PC-9 (cell line): ENCODE data around the gene PTK6. TPM values are rescaled to one million over a fixed set of nuclear protein-coding genes. Genes with fewer than 3 reads are reported as not detected.

ENCODE experiments used
- BruUV-seq: library from RNA; stranded (reverse); fragments of 400-500 nt; replicated peaks from 2 replicates; lab custom pipeline; 2021; lab: Mats Ljungman, UMichigan
- CTCF ChIA-PET: fragments of 300-600 bp; sonication (Branson Sonifier 250); formaldehyde crosslinking; loops from one replicate; lab custom pipeline; 2022; ENCODE audit warnings: antibody characterized with exemption; lab: Charles Lee
- POLR2A ChIA-PET: fragments of 300-600 bp; sonication (Branson Sonifier 250); formaldehyde crosslinking; loops from one replicate; lab custom pipeline; 2022; ENCODE audit warnings: antibody characterized with exemption; ENCODE audit not compliant: unreplicated experiment; lab: Charles Lee
- DNase-seq, 2 experiments: peaks; one replicate each; pipeline versions ENCODE4 v3.0.0 to v3.0.0-alpha.2; 2015 to 2022; ENCODE audit warnings: mixed read lengths in 1 of 2
- H2AFZ ChIP-seq: fragments of 200-600 bp; sonication (generic); 2 replicates; pipeline ENCODE4 v1.8.1; 2017; ENCODE audit warnings: antibody characterized with exemption
- H3F3A ChIP-seq: fragments of 200-600 bp; sonication (generic); 2 replicates; pipeline ENCODE4 v1.8.1; 2017; ENCODE audit warnings: antibody characterized with exemption, mild to moderate bottlenecking, low read depth; ENCODE audit not compliant: insufficient read depth
- H3K27ac ChIP-seq: fragments of 200-600 bp; sonication (generic); 2 replicates; pipeline ENCODE4 v1.6.1; 2016; ENCODE audit warnings: mixed run types
- H3K27me3 ChIP-seq: fragments of 200-600 bp; sonication (generic); 2 replicates; pipeline ENCODE4 v1.6.1; 2016; ENCODE audit warnings: low read depth, mixed run types; ENCODE audit not compliant: insufficient read depth
- H3K36me3 ChIP-seq: fragments of 200-600 bp; sonication (generic); 2 replicates; pipeline ENCODE4 v1.6.1; 2016; ENCODE audit warnings: low read depth, mixed run types
- H3K4me1 ChIP-seq: fragments of 200-600 bp; sonication (generic); replicated peaks from 2 replicates; pipeline ENCODE4 v1.6.1; 2016; ENCODE audit warnings: mixed run types; ENCODE audit not compliant: insufficient read depth
- H3K4me2 ChIP-seq: fragments of 200-600 bp; sonication (generic); 2 replicates; pipeline ENCODE4 v1.6.1; 2017; ENCODE audit warnings: mixed run types
- H3K4me3 ChIP-seq: fragments of 200-600 bp; sonication (generic); 2 replicates; pipeline ENCODE4 v1.6.1; 2016; ENCODE audit warnings: mixed run types
- H3K79me2 ChIP-seq: fragments of 200-600 bp; sonication (generic); 2 replicates; pipeline ENCODE4 v1.6.1; 2017; ENCODE audit warnings: low read depth, mixed run types
- H3K9me2 ChIP-seq: fragments of 200-600 bp; sonication (generic); 2 replicates; pipeline ENCODE4 v1.8.1; 2017; ENCODE audit warnings: mild to moderate bottlenecking; ENCODE audit not compliant: insufficient read depth
- H3K9me3 ChIP-seq: fragments of 200-600 bp; sonication (generic); 2 replicates; pipeline ENCODE4 v1.8.1; 2016; ENCODE audit warnings: low read depth; ENCODE audit not compliant: insufficient read depth
- H4K20me1 ChIP-seq: fragments of 200-600 bp; sonication (generic); 2 replicates; pipeline ENCODE4 v1.8.1; 2017; ENCODE audit not compliant: insufficient read depth
- EZH2 ChIP-seq: fragments of 200-600 bp; sonication (generic); IDR thresholded peaks from 2 replicates; pipeline ENCODE4 v1.8.0; 2017; ENCODE audit warnings: antibody characterized with exemption, low read depth
- intact Hi-C: fragments of 100-400 bp; cut with micrococcal nuclease; formaldehyde crosslinking; loops from one replicate; pipeline ENCODE4 v1.10.0; 2022; ENCODE audit not compliant: unreplicated experiment
- total RNA-seq: library from RNA; stranded (reverse); gene quantifications from 2 replicates; pipeline ENCODE4 v1.2.3, GENCODE V29; 2021
- TF ChIP-seq, protein P1 (sequence below): fragments of 200-600 bp; sonication (generic); conservative IDR thresholded peaks from 2 replicates; pipeline ENCODE4 v1.6.1; 2017; ENCODE audit warnings: mixed run types, antibody characterized with exemption, mild to moderate bottlenecking, moderate library complexity

Gene PTK6
- total RNA-seq, 1 experiment from 2014 or later = 12.9 TPM

DNA sequence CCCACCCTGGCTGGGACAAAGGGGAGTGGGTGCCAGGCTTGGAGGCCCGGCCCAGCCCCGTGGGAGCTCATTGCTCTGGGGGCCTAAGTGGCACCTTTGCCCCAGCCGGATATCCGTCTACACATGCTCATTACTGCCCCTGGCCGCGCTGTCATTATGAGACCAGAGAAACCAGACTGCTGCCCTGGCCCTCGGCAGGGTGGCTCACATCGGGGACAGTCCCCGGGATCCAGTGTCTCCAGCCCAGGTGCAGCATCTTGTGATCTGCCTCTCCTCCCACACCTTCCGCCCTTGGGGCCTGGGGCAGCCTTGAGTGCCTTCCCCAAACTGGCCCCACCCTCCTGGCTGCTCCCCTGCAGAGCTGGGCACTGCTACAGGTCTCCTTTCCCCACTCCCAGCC is 5.5 kb upstream of the PTK6 start:
- Histone ChIP-seq H3K36me3 (no peaks in the 10 kb centered on the region), H3K9me2 (no peaks in the 10 kb centered on the region), H4K20me1 (no peaks in the 10 kb centered on the region), H3K79me2 (no peaks in the 10 kb centered on the region), H3K4me3 (peak overlapping the region; percentile 48; the same call in 1 of the 2 replicates), H3K27ac (no peak overlapping the region; the same call in 1 of the 2 replicates), H3K9me3 (no peaks in the 10 kb centered on the region), H3K27me3 (no peaks in the 10 kb centered on the region), H3F3A (peaks cover 33% of the 10 kb centered on the region; the same call in 1 of the 2 replicates), H3K4me2 (peak overlapping the region; percentile 97), H2AFZ (no peak overlapping the region), H3K4me1 (peaks cover 71% of the 10 kb centered on the region)
- CTCF ChIA-PET = no interaction called here
- TF ChIP-seq, protein P1, sequence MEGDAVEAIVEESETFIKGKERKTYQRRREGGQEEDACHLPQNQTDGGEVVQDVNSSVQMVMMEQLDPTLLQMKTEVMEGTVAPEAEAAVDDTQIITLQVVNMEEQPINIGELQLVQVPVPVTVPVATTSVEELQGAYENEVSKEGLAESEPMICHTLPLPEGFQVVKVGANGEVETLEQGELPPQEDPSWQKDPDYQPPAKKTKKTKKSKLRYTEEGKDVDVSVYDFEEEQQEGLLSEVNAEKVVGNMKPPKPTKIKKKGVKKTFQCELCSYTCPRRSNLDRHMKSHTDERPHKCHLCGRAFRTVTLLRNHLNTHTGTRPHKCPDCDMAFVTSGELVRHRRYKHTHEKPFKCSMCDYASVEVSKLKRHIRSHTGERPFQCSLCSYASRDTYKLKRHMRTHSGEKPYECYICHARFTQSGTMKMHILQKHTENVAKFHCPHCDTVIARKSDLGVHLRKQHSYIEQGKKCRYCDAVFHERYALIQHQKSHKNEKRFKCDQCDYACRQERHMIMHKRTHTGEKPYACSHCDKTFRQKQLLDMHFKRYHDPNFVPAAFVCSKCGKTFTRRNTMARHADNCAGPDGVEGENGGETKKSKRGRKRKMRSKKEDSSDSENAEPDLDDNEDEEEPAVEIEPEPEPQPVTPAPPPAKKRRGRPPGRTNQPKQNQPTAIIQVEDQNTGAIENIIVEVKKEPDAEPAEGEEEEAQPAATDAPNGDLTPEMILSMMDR = no peak
- DNase-seq = no peak
- POLR2A ChIA-PET = no interaction called here
- no TSS peak for BruUV-seq
- intact Hi-C loops = no loop called here

DNA sequence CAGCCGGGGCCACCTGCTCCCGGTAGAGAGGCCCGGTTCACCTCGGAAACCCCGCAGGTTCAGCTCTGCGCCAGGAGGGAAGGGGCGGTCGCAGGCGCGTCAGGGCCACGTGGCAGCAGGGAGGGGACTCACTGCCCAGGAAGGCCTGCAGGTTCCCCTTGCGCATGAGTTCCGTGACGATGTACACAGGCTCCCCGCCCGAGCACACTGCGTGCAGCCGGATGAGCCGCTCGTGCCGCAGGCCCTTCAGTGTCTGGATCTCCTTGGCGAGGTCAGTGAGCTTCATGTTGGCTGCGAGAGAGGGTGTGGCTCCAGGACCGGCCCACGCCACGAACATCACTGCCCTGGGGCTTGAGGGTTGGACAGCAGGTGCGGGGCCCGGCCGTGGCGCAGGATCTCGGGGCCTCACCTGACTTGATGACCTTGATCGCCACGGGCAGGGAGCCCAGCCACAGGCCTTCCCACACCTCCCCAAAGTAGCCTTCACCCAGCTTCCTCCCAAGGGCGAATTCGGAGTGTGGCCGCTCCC is 4.9 kb upstream of the PTK6 start:
- peak overlapping the region; percentile 97 for H3K4me2 ChIP-seq
- H3K36me3 ChIP-seq = no peaks in the 10 kb centered on the region
- no peaks in the 10 kb centered on the region for H3K27me3 ChIP-seq
- TSS peak; percentile 40 for BruUV-seq
- H3K27ac ChIP-seq = peak overlapping the region; percentile 28
- ChIA-PET POLR2A (interaction anchor here (0.6 kb wide), 2 partner anchors 169 to 521 kb away, joined by 4 to 11 read pairs; partner anchors contain the start of gene TCEA2), CTCF (no interaction called here)
- intact Hi-C loops = no loop called here
- no peak overlapping the region for H2AFZ ChIP-seq
- DNase-seq = peak; percentile 63
- TF ChIP-seq EZH2 = no peak
- TF ChIP-seq, protein P1 = no peak
- H3K79me2 ChIP-seq = no peaks in the 10 kb centered on the region
- no peaks in the 10 kb centered on the region for H4K20me1 ChIP-seq
- no peaks in the 10 kb centered on the region for H3K9me2 ChIP-seq
- no peaks in the 10 kb centered on the region for H3K9me3 ChIP-seq
- H3F3A ChIP-seq = peaks cover 33% of the 10 kb centered on the region; the same call in 1 of the 2 replicates
- H3K4me3 ChIP-seq = peak overlapping the region; percentile 48
- peaks cover 66% of the 10 kb centered on the region for H3K4me1 ChIP-seq

DNA sequence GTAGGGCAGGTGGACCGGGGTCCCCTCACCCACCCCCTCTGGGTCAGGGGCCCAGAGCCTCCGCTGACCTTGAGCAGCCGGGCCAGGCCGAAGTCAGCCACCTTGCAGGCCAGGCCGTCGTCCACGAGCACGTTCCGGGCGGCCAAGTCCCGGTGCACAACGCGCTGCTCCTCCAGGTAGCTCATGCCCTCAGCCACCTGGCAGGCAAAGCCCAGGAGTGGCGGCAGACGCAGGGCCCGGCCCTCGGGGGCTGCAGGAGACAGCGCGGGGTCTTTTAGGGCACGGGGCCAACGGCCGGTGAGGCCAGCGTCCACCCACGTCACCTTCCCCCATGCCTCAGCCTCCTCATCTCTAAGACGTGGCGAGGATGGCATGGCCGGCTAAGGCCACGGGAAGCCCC is 4.2 kb upstream of the PTK6 start:
- H3K27ac ChIP-seq = no peak overlapping the region
- no peaks in the 10 kb centered on the region for H3K9me2 ChIP-seq
- H3K4me2 ChIP-seq = peak overlapping the region; percentile 97
- no peaks in the 10 kb centered on the region for H3K36me3 ChIP-seq
- no peak for DNase-seq
- POLR2A ChIA-PET = interaction anchor here (0.6 kb wide), 1 partner anchor 170 kb away, joined by 11 read pairs; no protein-coding TSS in a partner anchor
- no peaks in the 10 kb centered on the region for H3K27me3 ChIP-seq
- CTCF ChIA-PET = interaction anchor here (0.5 kb wide), 1 partner anchor 83 kb away, joined by 4 read pairs; no protein-coding TSS in a partner anchor
- peak overlapping the region; percentile 48 for H3K4me3 ChIP-seq
- H2AFZ ChIP-seq = no peak overlapping the region
- no TSS peak for BruUV-seq
- H3K9me3 ChIP-seq = no peaks in the 10 kb centered on the region
- intact Hi-C loops = no loop called here
- peaks cover 68% of the 10 kb centered on the region for H3K4me1 ChIP-seq
- H3K79me2 ChIP-seq = peaks cover 6% of the 10 kb centered on the region; the same call in 1 of the 2 replicates
- TF ChIP-seq, protein P1 = no peak
- no peak for TF ChIP-seq EZH2
- peaks cover 33% of the 10 kb centered on the region; the same call in 1 of the 2 replicates for H3F3A ChIP-seq
- no peaks in the 10 kb centered on the region for H4K20me1 ChIP-seq
